HL-60/S4 treated with phorbol 12-myristate 13-acetate at 8.2 ng/mL for 4 days and 3 days (cell line): ENCODE measurements around the gene INHBA.

Experiments used
- in situ Hi-C: fragments of 300-500 bp; cut with MboI; formaldehyde crosslinking; loops from 2 replicates; pipeline ENCODE4 v1.15.0; 2022; ENCODE audit warnings: low sequenced_read_pairs

The INHBA gene

GRCh38 chr7:41692251-41692650 is 10.6 kb downstream of the INHBA start:
- in situ Hi-C loops, result loop anchor here (25.0 kb wide), 1 partner anchor 680 kb away; no protein-coding TSS in a partner anchor

GRCh38 chr7:41691286-41692190 is 11.4 kb downstream of the INHBA start:
- in situ Hi-C loops, result loop anchor here (25.0 kb wide), 1 partner anchor 679 kb away; no protein-coding TSS in a partner anchor

GRCh38 chr7:41689815-41690214 is 13.1 kb downstream of the INHBA start:
- in situ Hi-C loops, result loop anchor here (25.0 kb wide), 1 partner anchor 678 kb away; no protein-coding TSS in a partner anchor

- in situ Hi-C loops, result loop anchor here (25.0 kb wide), 1 partner anchor 677 kb away; no protein-coding TSS in a partner anchor
Measured at GRCh38 chr7:41688906-41689305, 14.0 kb downstream of the INHBA start.

- in situ Hi-C loops, result loop anchor here (25.0 kb wide), 1 partner anchor 676 kb away; no protein-coding TSS in a partner anchor
Measured at GRCh38 chr7:41688012-41688625, 14.8 kb downstream of the INHBA start.

GRCh38 chr7:41685684-41686083 is 17.2 kb downstream of the INHBA start:
- in situ Hi-C loops, result loop anchor here (25.0 kb wide), 1 partner anchor 673 kb away; no protein-coding TSS in a partner anchor

GRCh38 chr7:41682422-41682821 is 20.5 kb downstream of the INHBA start:
- in situ Hi-C loops, result loop anchor here (25.0 kb wide), 1 partner anchor 670 kb away; no protein-coding TSS in a partner anchor

GRCh38 chr7:41679566-41679965 is 23.3 kb downstream of the INHBA start:
- in situ Hi-C loops, result loop anchor here (25.0 kb wide), 1 partner anchor 667 kb away; no protein-coding TSS in a partner anchor

- in situ Hi-C loops, result loop anchor here (25.0 kb wide), 1 partner anchor 662 kb away; no protein-coding TSS in a partner anchor
Measured at GRCh38 chr7:41674505-41675023, 28.3 kb downstream of the INHBA start.

GRCh38 chr7:41661596-41661995 is 41.3 kb downstream of the INHBA start:
- in situ Hi-C loops, result no loop called here

GRCh38 chr7:41659539-41659938 is 43.4 kb downstream of the INHBA start:
- in situ Hi-C loops, result no loop called here

GRCh38 chr7:41656366-41656765 is 46.5 kb downstream of the INHBA start:
- in situ Hi-C loops, result no loop called here

GRCh38 chr7:41655426-41655825 is 47.5 kb downstream of the INHBA start:
- in situ Hi-C loops, result no loop called here

GRCh38 chr7:41652267-41652666 is 50.6 kb downstream of the INHBA start:
- in situ Hi-C loops, result no loop called here

- in situ Hi-C loops, result no loop called here
Measured at GRCh38 chr7:41648501-41648900, 54.4 kb downstream of the INHBA start.

GRCh38 chr7:41643616-41644015 is 59.3 kb downstream of the INHBA start:
- in situ Hi-C loops, result no loop called here

- in situ Hi-C loops, result no loop called here
Measured at GRCh38 chr7:41641665-41642014, 61.2 kb downstream of the INHBA start.

- in situ Hi-C loops, result no loop called here
Measured at GRCh38 chr7:41641011-41641664, 61.8 kb downstream of the INHBA start.

- in situ Hi-C loops, result no loop called here
Measured at GRCh38 chr7:41640487-41640886, 62.4 kb downstream of the INHBA start.

GRCh38 chr7:41637049-41637448 is 65.8 kb downstream of the INHBA start:
- in situ Hi-C loops, result no loop called here
